DND-41 (cell line): Measurements from ENCODE around the gene LTBR.

Experiments used
- CTCF ChIP-seq: IDR thresholded peaks from 2 replicates; pipeline ENCODE4 v1.5.1; 2012; ENCODE audit warnings: borderline replicate concordance, low read length, moderate library complexity, mild to moderate bottlenecking; ENCODE audit not compliant: poor library complexity, severe bottlenecking; ENCODE audit errors: extremely low read depth
- EZH2 ChIP-seq: IDR thresholded peaks from 3 replicates; pipeline ENCODE4 v1.6.1; 2012; ENCODE audit warnings: borderline replicate concordance, low read depth, mild to moderate bottlenecking, moderate library complexity, low read length, inconsistent platforms; ENCODE audit not compliant: severe bottlenecking

GRCh38 chr12:6363330-6364043 lies 20.5 kb upstream of the LTBR start:
- TF ChIP-seq CTCF (no peak), EZH2 (no peak)
